Activated CD4-positive, CD25-positive, alpha-beta regulatory T cell (primary cell): ENCODE results near the gene IL36B.

ENCODE experiments used
- DNase-seq, 4 experiments: peaks; one replicate each; lab custom pipeline; 2025; lab: John Stamatoyannopoulos, UW

Gene IL36B

DNA sequence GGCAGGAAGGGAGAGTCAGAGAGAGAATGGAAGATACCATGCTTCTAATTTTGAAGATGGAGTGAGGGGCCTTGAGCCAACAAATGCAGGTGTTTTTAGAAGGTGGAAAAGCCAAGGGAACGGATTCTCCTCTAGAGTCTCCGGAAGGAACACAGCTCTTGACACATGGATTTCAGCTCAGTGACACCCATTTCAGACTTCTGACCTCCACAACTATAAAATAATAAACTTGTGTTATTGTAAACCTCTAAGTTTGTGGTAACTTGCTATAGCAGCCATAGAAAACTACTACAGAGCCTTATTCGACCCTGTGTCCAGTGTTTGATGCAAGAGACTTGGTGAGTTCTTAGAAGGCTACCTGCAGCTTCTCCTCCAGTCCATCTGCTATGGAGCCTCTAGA, 22.9 kb upstream of the IL36B start:
- no peak for DNase-seq

DNA sequence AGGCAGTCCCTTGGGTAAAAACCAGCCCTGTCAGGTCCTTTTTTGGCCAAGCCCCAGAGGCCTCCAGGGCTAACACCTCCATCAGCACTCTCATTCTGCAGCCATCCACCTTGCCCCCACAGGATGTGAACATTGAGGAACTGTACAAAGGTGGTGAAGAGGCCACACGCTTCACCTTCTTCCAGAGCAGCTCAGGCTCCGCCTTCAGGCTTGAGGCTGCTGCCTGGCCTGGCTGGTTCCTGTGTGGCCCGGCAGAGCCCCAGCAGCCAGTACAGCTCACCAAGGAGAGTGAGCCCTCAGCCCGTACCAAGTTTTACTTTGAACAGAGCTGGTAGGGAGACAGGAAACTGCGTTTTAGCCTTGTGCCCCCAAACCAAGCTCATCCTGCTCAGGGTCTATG, 22.4 kb upstream of the IL36B start:
- no peak for DNase-seq

DNA sequence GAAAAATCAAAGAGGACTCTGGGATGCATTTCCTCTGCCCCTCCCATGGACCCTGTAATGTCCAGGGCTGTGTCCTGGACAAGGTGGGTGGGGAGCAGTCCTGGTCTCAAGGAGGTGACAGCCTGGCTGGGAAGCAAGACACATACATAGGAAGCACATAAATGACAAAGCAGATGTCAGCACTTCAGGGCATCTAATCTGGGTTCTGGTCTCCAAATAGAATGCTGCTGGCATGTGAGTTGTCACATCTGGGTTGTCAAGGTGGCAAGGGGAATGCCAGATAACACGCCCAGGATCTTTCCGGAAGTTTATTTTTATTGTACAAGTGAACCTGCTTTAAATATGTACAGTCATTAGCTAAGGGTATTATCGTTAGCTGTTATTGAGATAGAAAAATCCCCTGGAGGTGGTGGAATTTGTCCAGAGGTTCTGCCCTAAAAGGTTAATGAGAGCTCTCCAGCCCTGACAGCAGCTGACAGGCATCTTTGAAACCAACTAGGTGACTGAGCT, 20.7 kb upstream of the IL36B start:
- DNase-seq: no peak

DNA sequence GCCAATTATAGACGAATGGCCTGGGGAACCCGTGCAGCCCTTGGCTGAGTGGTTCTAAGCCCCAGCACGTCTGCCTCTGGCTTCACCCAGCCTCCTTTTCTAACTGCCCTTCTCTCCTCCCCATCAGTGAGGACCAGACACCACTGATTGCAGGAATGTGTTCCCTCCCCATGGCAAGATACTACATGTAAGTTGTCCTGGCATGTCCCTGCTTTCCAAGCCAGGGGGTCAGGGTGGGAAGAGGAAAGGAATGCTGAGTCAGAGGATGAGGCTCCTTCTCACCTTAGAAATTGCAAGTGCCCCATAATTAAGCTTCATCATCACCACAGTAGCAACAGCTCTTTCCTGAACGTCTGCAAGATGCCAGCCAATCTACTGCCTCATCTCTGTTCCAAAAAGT, 19.9 kb upstream of the IL36B start:
- DNase-seq: no peak

DNA sequence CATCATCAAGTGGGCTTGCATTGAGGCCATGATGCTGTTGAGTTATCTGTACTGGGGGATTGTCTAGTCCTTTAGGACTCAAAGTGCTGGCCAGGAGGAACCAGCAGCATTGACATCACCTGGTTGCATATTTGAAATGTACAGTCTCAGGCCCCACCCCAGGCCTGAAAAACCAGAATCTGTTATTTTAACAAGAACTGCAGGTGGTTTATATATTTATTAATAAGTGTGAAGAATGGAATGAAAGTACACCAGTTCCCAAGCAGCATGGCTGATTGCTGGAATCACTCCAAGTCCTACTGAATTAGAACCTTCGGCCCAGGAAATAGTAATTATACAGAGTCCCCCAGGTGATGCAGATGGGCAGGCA, 17.9 kb upstream of the IL36B start:
- no peak for DNase-seq

DNA sequence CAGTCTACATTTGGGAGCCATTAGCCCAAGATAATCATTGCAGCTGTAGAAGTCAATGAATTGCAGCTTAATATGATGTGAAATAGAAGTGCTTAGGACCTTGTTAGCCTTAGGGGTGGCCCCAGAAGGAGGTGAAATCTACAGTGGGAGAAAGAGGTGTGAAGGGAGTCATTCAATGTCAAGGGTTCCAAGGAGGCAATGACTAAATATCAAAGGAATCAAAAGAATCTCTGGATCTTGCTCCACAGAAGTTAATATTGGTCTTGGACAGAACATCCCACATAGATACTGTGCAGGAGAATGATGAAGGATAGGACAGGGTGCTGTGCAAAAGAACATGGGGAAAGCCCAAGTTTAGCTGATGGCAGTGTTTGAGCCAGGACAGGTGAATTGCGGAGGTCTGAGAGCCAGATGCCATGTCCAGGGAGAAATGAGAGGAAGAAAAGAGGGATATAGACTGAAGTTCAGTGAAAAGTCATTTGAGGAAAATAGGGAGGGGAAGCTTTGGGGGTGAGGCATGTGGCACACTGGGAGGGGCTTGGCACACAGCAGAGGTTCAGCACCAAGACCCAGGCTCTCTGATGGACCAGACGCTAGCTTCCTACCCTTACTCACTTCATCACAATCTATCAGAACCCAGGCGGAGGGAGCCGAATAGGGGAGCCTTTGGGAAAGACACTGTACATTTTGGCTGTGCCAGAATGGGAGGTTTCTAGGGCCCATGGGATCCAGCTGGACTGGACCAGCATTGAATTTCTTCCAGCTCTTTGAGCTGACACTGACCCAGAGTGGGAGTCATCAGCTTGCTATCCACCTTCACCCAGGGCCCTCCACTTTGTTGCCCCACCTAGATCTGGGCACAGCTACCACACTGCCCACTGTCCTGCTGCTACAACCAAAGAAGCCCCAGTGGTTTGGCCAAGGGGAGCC, 17.3 kb upstream of the IL36B start:
- DNase-seq: no peak

DNA sequence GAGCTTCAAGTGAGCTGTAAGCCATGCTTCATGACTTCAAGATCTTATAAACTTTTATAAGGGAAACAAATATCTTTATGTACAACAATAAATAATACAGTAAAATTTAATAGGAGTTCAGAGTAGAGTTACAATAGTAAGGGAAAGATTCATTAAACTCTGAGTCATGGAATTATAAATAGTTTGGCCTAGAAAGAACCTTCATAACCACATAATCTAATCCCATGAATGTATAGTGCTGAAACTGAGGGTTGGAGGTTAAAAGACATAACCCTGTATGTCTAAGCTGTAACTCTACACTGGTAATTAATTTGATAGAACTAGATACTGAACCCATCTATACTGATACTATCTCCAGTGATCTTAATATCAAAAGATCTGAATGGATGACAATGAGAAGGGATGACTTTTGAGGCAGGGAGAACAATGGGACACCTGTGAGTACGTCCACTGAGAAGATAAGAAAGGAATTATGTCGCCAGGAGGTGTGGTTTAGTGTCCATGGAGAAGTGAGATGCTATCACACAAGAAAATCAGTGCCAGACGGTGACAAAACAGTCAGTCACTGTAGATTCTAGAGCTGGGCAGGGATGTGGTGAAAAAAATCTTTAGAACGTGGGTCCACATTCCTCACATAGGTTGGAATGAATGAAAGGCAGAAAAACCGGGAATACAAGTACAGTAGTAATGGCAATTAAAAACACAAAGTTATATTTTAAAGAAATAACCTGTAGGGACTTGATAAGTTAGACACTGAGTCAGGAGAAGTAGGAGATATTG, 16.2 kb upstream of the IL36B start:
- DNase-seq: no peak

DNA sequence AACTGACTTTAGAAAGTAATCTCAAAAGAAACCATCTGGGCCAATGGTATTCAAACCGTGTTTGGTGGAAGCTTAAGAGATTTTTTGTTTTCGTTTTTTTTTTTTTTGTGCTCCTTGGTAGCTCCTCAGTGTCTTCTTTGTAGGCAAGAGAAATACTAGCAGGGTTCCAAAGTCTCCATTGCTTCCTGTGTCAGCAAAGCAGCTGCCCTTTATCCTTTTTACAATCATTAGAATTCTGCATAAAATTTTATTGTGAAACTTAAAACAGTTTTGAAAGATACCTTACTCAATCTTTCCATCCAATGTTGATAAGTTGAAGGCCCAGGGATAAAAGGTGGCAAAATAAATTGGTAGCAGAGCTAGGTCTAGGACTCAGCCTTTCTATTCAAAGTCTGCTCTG, 15.6 kb upstream of the IL36B start:
- DNase-seq: no peak

DNA sequence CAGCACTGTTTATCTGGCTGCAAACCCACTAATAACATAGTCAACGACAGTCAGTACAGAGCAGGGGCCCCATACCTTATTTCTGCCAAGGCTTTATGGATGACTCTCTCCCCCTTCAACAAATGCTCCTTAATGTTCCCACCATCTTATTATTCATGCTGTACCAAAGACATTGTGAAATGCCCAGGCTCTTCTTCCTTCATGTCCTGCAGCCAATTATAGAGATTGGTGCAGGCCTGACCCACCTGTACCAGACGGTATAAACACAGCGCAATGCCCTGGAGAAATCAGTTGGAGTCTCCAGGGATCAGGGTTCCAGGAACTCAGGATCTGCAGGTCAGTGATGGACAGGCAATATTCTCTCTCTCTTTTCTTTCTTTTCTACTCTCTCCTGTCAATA, 15.0 kb upstream of the IL36B start, which contains the start of gene IL1F10:
Gene IL1F10 (plus strand): TSS at position 290 of the 400 bp plus-strand sequence. CDS start 4,769 bp downstream, outside the sequence.
- no peak for DNase-seq

DNA sequence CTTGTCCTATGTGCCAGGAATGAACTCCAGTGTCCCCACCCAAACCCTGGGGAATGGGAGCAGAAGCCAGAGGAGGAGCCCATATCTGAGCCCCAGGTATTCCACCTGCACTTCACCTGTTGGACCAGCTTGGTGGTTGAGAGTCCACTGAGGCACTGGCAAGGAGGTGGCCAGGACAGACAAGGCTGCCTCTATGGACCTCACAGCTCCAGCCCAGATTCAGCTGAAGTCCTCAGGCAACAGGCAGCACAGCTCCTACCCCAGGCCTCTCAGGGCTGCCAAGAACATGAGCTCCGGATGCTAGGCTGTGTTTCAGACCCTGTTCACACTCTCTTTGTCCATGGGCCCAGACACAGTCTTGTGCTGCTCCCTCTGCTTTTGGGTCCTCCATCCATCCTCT, 12.2 kb upstream of the IL36B start:
- no peak for DNase-seq

DNA sequence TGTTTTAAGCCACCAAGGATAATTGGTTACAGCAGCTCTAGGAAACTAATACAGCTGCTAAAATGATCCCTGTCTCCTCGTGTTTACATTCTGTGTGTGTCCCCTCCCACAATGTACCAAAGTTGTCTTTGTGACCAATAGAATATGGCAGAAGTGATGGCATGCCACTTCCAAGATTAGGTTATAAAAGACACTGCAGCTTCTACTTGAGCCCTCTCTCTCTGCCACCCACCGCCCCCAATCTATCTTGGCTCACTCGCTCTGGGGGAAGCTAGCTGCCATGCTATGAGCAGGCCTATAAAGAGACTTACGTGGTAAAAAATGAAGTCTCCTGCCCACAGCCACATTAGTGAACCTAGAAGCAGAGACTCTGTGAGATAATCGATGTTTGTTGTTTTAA, 11.6 kb upstream of the IL36B start:
- no peak for DNase-seq

DNA sequence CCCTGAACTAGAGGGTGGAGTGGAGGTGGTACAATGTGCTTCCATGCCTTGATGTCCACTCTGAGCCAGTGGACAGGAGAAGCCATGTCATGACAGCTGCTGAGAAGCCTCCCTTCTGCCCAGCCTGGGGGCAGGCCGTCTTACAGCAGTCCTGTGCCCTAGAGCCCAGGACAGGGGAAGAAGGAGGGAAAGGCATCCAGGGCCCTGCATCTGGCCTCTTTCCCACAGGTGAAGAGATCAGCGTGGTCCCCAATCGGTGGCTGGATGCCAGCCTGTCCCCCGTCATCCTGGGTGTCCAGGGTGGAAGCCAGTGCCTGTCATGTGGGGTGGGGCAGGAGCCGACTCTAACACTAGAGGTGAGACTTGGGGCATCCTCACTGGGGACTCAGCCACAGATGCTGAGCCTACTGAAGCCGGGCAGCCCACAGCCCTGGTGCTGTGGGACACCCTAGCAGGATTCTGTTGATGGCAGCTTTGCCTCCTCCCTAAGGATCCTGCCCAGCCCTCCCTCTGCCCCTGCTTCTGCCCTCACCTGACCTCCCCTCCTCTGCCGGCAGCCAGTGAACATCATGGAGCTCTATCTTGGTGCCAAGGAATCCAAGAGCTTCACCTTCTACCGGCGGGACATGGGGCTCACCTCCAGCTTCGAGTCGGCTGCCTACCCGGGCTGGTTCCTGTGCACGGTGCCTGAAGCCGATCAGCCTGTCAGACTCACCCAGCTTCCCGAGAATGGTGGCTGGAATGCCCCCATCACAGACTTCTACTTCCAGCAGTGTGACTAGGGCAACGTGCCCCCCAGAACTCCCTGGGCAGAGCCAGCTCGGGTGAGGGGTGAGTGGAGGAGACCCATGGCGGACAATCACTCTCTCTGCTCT, 9.5 kb upstream of the IL36B start:
- DNase-seq: no peak

DNA sequence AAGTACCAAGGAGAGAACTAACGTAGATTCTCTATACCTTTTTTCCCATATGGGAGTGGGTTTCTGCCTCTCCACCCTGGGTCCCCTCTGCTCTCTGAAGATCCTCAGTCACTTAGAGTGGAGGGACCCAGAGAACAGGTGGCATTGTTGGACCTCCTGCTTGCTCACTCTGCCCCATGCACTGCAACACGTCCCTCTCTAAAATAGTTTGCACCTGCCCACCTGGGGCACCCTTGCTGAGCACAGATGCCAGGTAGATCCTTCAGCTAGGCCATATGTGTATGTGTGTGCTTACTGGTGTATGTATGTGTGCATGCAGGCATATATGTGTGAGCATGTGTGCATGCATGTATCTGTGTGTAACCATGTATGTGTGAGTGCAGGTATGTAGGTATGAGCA, 8.6 kb upstream of the IL36B start:
- no peak for DNase-seq

DNA sequence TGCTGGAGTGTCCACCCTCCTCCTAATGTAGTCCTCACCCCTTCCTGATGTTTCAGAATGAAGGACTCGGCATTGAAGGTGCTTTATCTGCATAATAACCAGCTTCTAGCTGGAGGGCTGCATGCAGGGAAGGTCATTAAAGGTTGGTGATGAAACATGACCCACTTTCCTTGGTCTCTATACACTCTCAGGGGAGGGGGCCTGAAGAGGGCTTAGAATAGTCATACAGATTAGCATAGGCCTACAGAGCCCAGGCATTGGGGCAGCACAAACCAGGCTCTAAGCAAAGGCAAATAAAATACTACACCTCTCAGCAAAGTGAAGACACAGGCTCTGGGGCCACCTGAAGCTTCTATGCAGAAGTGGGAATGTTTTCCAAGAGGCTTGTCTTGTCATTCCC, 8.1 kb upstream of the IL36B start:
- DNase-seq: no peak

DNA sequence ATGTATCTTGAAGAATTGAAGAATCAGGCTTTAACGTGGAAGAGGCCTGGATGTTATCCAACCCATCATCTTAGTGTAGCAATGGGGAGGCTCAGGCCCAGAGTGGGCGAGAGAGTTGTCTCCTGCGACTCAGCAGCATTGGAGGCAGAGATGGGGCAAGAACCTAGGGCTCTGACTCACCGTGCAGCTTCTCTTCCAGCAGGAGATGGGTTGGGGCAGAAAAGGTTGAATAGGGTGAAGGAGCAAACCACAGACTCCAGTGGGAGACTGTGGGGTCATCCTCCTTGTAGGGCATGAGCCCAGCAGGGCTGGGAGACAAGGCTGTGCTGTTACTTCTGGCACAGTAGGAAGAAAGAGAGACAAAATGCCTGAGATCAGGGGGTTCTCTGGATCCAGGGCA, 7.7 kb upstream of the IL36B start:
- DNase-seq: no peak

DNA sequence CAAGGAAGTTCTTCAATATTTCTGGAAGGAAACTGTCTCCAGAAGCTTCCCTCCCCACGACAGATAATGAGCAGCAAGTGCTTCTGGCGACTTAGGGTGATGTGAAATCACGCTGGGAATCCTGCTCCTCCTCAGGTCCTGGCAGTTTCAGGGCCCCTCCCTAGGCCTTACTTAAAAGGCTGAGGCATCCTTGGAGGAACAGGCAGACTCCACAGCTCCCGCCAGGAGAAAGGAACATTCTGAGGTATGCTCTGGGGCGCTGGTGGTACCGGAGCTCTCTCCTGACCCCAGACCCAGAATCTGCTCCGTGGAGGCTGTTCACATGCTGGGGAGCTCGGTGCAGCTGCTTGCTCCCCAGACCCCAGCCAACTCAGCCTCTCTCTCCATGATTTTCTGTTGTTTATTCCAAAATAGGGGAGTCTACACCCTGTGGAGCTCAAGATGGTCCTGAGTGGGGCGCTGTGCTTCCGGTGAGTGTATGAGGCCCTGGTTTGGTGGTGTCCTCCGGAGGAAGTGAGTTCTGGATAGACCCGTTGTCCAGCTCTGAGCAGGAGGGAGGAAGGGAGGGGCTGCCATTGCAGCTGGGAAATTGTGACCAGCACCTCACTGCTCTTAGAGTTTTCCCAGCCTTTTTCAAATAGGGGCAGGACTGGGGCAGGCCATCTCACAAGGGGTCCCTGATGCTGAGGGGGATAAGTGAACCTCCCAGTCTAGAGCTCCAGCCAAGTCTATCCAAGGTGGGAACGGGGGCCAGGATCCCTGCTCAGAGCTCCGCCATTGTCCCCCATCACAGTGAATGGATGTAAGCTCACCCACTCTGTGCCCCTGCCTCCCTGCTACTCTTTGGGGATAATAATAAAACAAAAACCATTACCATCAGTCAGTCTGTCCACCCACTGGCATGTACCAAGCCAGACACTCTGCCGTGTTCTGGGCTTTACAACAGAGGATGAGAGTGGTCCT, 6.6 kb upstream of the IL36B start, which contains the start of gene IL36RN:
Gene IL36RN (plus strand): TSS at position 201 of the 963 bp plus-strand sequence. CDS start 241 bp downstream, at position 442.
- no peak for DNase-seq

DNA sequence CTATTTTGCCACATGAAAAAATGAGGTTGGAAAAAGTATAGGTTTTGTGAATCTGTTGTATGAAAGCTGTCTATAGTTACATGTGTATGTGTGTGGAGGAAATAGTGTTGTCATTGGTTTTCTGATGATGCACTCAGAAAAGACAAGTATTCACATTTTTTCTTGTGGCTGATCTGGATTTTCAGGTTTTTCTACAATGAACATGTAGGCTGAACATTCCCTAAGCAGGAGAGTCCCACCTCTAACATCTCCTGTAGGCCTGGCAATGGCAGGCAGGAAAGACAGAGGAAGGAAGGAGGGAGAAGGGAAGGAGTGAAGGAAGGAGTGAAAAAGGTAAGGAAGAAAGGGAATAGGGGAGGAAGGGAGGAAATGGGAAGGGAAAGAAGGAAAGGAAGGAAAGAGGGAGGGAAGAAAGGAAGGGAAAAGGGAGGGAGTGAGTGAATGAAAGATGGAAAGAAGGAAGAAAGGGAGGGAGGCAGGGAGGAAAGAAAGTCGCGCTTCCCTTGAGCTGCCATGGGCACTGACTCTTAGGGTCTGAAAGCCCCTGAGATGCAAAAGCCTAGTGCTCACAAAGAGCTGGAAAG, 5.8 kb upstream of the IL36B start:
- no peak for DNase-seq

DNA sequence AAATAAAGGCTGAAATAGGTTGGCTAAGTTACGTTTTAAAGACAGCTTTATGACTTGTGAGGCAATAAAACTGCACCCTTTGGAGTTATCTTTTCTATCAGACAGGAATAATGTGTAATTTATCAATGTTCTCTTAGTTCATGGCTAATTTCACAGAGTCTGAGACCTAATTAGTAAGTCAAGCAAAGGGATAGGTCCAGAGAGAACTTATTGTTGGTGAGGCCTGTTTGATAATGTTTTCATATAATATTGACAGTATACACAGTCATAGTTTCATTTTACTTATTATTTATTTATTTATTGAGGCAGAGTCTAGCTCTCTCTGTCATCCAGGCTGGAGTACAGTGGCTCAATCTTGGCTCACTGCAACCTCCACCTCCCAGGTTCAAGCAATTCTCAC, 4.5 kb upstream of the IL36B start:
- DNase-seq: no peak

DNA sequence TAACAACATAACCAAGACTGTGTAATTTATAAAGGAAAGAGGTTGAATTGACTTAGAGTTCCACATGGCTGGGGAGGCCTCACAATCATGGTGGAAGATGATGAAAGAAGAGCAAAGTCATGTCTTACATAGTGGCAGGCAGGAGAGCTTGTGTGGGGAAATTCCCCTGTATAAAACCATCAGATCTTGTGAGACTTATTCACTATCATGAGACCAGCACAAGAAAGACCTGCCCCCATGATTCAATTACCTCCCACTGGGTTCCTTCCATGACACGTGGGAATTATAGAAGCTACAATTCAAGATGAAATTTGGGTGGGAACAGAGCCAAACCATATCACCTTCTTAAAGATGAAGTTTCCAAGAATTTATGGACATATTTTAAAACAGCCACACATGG, 3.9 kb upstream of the IL36B start:
- no peak for DNase-seq

DNA sequence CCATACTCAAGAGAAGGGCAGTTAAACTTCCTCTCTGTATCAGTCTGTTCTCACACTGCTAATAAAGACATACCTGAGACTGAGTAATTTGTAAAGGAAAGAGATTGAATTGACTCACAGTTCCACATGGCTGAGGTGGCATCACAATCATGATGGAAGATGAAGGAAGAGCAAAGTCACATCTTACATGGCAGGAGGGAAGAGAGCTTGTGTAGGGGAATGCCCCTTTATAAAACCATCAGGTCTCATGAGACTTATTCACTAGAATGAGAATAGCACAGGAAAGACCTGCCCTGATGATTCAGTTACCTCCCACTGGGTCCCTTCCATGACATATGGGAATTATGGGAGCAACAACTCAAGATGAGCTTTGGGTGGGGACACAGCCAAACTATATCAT, 1.4 kb upstream of the IL36B start:
- DNase-seq: no peak
